ENCODE results near the gene AEBP2. TPM values are rescaled to one million over a fixed set of nuclear protein-coding genes. Genes with fewer than 3 reads are reported as not detected.
"Not testable (repeated sequence)": the region's sequence is repeated elsewhere in the genome, so short reads cannot be mapped to it uniquely, and the experiment has no call there.

AEBP2 gene
- total and polyA plus RNA-seq, 3 experiments from 2014 or later = 14.8 to 77.0 (median 73.6) TPM

DNA sequence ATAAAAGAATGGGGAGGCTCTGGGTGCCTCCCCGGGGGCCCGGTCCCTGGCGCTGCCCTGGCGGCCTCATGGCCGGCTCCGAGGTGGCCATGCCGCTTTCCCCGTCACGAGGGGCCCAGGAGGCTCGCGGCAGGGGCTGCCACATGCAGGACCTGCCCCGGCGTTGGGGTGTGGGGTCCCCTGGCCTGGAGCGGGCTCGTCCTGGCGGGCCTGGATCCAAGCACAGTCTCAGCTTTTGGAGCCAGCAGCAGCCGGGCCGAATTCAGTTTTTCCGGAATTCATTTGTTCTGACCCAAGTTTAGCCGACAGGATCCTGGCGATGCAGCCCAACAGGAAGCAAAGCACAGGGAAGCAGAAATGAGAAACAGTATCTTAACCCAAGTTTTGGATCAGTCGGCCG, 26.4 kb upstream of the AEBP2 start:
- no peak overlapping the region for H3K4me3 ChIP-seq (ENCODE audit: low read length)
- ChIA-PET POLR2A (no interaction called here), CTCF (no interaction called here)
- H3K4me1 ChIP-seq (ENCODE audit: insufficient read depth, low read length) = no peaks in the 10 kb centered on the region
- DNase-seq = no peak
- H3K36me3 Mint-ChIP-seq = no peaks in the 10 kb centered on the region
- no peaks in the 10 kb centered on the region for H3K9me3 ChIP-seq (ENCODE audit: low read length)
- peaks cover 0 to 2% of the 10 kb centered on the region in 2 donors for H3K27me3 Mint-ChIP-seq
- no peaks in the 10 kb centered on the region for H3K36me3 ChIP-seq (ENCODE audit: insufficient read depth, low read length)
- H3K27ac ChIP-seq (ENCODE audit: low read depth, low read length) = no peak overlapping the region
- no peak overlapping the region for H3K27ac Mint-ChIP-seq
- H3K9me3 Mint-ChIP-seq = no peaks in the 10 kb centered on the region
- H3K27me3 ChIP-seq (ENCODE audit: insufficient read depth, low read length, poor library complexity, severe bottlenecking) = no peaks in the 10 kb centered on the region
- H3K4me3 Mint-ChIP-seq = no peak overlapping the region
- H3K4me1 Mint-ChIP-seq = no peaks in the 10 kb centered on the region

GRCh38 chr12:19413582-19413981, 25.7 kb upstream of the AEBP2 start:
- POLR2A ChIA-PET; H3K36me3 ChIP-seq (ENCODE audit: insufficient read depth, low read length); H3K27me3 ChIP-seq (ENCODE audit: insufficient read depth, low read length, poor library complexity, severe bottlenecking); H3K27ac Mint-ChIP-seq; H3K9me3 ChIP-seq (ENCODE audit: low read length); H3K4me3 ChIP-seq (ENCODE audit: low read length); H3K27me3 Mint-ChIP-seq; H3K4me1 Mint-ChIP-seq; CTCF ChIA-PET; H3K4me3 Mint-ChIP-seq; H3K4me1 ChIP-seq (ENCODE audit: insufficient read depth, low read length); H3K36me3 Mint-ChIP-seq; H3K9me3 Mint-ChIP-seq; DNase-seq; H3K27ac ChIP-seq (ENCODE audit: low read depth, low read length): not testable (repeated sequence)

DNA sequence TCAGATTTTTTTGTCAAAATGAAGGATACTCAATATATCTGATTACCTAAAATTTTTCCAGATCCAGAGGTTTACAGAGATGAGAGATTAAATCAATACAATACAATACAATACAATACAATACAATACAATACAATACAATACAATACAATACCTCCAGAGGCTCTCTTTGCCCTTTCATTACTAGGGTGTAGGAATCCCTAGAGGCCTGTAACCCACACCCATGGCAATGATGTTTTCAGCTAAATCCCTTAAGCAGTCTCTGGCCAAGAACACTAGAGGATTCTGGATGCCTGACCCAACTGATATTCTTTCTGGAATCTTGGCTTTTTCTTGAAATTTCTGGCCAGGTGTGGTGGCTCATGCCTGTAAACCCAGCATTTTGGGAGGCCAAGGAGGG, 23.7 kb upstream of the AEBP2 start:
- Histone ChIP-seq H3K9me3 (ENCODE audit: low read length) (no peaks in the 10 kb centered on the region), H3K4me1 (ENCODE audit: insufficient read depth, low read length) (no peaks in the 10 kb centered on the region), H3K27ac (ENCODE audit: low read depth, low read length) (no peak overlapping the region), H3K27me3 (ENCODE audit: insufficient read depth, low read length, poor library complexity, severe bottlenecking) (no peaks in the 10 kb centered on the region), H3K36me3 (ENCODE audit: insufficient read depth, low read length) (no peaks in the 10 kb centered on the region), H3K4me3 (ENCODE audit: low read length) (no peak overlapping the region)
- Mint-ChIP-seq H3K36me3 (no peaks in the 10 kb centered on the region), H3K27me3 (peaks cover 0 to 2% of the 10 kb centered on the region in 2 donors), H3K9me3 (no peaks in the 10 kb centered on the region), H3K4me3 (no peak overlapping the region), H3K4me1 (no peaks in the 10 kb centered on the region), H3K27ac (peak overlapping the region in 1 of 8 donors; percentile 25)
- CTCF ChIA-PET = no interaction called here
- POLR2A ChIA-PET = no interaction called here
- DNase-seq = no peak

DNA sequence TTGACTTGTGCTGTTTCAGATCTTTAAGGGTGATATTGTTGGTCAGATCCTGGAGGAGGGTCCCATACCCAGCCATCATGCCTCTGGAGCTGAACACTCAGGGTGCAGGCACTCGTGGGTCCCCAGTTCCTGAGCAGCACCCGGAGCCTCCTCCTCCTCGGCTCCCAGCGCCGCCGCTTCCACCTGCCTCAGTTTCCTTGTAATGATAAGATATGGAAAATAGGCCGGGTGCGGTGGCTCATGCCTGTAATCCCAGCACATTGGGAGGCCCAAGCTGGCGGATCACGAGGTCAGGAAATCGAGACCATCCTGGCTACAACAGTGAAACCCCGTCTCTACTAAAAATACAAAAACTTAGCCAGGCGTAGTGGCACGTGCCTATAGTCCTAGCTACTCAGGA, 20.2 kb upstream of the AEBP2 start:
- Mint-ChIP-seq H3K27ac (no peak overlapping the region), H3K36me3 (peaks cover 0 to 3% (median 0%) of the 10 kb centered on the region in 3 donors), H3K9me3 (no peaks in the 10 kb centered on the region), H3K4me1 (peaks cover 0 to 6% (median 0%) of the 10 kb centered on the region in 3 donors), H3K27me3 (no peaks in the 10 kb centered on the region), H3K4me3 (no peak overlapping the region)
- no peak overlapping the region for H3K4me3 ChIP-seq (ENCODE audit: low read length)
- H3K27ac ChIP-seq (ENCODE audit: low read depth, low read length) = no peak overlapping the region
- ChIA-PET POLR2A (no interaction called here), CTCF (no interaction called here)
- DNase-seq = no peak
- no peaks in the 10 kb centered on the region for H3K9me3 ChIP-seq (ENCODE audit: low read length)
- no peaks in the 10 kb centered on the region for H3K36me3 ChIP-seq (ENCODE audit: insufficient read depth, low read length)
- no peaks in the 10 kb centered on the region for H3K4me1 ChIP-seq (ENCODE audit: insufficient read depth, low read length)
- H3K27me3 ChIP-seq (ENCODE audit: insufficient read depth, low read length, poor library complexity, severe bottlenecking) = no peaks in the 10 kb centered on the region

DNA sequence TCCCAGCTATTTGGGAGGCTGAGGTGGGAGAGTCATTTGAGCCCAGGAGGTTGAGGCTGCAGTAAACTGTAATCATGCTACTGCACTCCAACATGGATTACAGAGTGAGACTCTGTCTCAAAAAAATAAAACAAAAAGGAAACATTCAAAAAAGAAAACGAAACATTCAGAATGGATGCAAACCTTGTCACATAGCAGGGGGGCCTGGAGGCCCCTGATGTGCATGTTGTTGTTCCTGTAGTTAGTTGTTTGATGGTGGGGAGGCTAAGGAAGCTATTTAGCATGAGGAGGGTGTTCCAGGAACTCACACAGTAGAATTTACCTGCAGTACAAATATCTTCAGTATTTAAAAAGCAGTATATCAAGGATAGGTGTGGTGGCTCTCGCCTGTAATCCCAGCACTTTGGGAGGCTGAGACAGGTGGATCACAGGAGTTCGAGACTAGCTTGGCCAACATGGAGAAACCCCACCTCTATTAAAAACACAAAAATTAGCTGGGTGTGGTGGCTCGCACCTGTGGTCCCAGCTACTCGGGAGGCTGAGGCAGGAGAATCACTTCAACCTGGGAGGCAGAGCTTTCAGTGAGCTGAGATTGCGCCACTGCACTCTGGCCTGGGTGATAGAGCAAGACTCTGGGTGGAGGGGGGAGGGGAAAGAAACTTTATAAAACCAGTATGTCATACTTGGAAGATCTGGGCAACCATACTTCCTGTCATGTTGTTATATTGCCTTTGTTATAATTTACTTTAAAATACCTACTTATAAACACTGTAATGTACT, 17.6 kb upstream of the AEBP2 start:
- DNase-seq = no peak
- no peaks in the 10 kb centered on the region for H3K9me3 Mint-ChIP-seq
- Histone ChIP-seq H3K4me1 (ENCODE audit: insufficient read depth, low read length) (no peaks in the 10 kb centered on the region), H3K9me3 (ENCODE audit: low read length) (no peaks in the 10 kb centered on the region), H3K36me3 (ENCODE audit: insufficient read depth, low read length) (no peaks in the 10 kb centered on the region), H3K4me3 (ENCODE audit: low read length) (no peak overlapping the region), H3K27ac (ENCODE audit: low read depth, low read length) (no peak overlapping the region), H3K27me3 (ENCODE audit: insufficient read depth, low read length, poor library complexity, severe bottlenecking) (no peaks in the 10 kb centered on the region)
- peak overlapping the region in 1 of 8 donors; percentile 88 for H3K27ac Mint-ChIP-seq
- CTCF ChIA-PET = no interaction called here
- H3K4me1 Mint-ChIP-seq = peaks cover 0 to 6% (median 0%) of the 10 kb centered on the region in 3 donors
- POLR2A ChIA-PET = no interaction called here
- no peak overlapping the region for H3K4me3 Mint-ChIP-seq
- peaks cover 0 to 4% (median 0%) of the 10 kb centered on the region in 3 donors for H3K36me3 Mint-ChIP-seq
- H3K27me3 Mint-ChIP-seq = no peaks in the 10 kb centered on the region

DNA sequence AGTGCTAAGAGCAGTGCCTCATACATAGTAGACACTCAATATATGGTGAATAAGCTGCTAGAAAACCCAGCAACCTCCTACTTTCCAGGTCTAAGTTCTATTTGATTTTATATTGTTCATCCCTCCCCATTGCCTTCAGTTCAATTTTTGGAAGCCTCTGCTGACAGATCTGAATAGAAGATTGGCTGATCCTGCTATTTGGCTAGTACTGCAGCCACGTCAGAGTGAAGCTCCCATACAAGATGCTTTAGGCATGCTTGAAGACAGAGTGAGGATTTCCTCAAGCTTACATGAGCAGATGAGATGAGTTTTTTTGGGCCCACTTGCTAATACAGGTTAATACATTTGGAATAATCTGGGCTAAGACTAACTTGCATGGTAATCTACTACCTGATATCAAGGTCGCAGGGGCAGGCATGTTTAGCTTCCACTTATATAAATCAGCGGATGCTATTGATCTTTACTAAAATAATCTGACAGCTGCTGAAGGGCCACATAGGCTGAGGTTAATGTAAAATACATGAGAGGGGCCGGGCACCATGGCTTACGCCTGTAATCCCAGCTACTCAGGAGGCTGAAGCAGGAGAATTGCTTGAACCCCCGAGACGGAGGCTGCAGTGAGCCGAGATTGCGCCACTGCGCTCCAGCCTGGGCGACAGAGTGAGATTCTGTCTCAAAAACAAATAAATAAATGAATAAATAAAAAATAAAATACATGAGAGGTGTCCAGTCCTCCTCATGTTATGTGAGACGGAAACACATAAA, 15.9 kb upstream of the AEBP2 start:
- no peak overlapping the region for H3K4me3 Mint-ChIP-seq
- peaks cover 0 to 10% (median 0%) of the 10 kb centered on the region in 3 donors for H3K36me3 Mint-ChIP-seq
- H3K36me3 ChIP-seq (ENCODE audit: insufficient read depth, low read length) = no peaks in the 10 kb centered on the region
- no peak overlapping the region for H3K27ac ChIP-seq (ENCODE audit: low read depth, low read length)
- DNase-seq = no peak
- no peaks in the 10 kb centered on the region for H3K9me3 ChIP-seq (ENCODE audit: low read length)
- H3K4me1 Mint-ChIP-seq = peaks cover 0 to 9% (median 2%) of the 10 kb centered on the region in 3 donors
- ChIA-PET POLR2A (no interaction called here), CTCF (no interaction called here)
- peaks cover 0 to 3% (median 0%) of the 10 kb centered on the region in 5 donors for H3K9me3 Mint-ChIP-seq
- peaks cover 0 to 1% of the 10 kb centered on the region in 2 donors for H3K27me3 Mint-ChIP-seq
- no peak overlapping the region for H3K4me3 ChIP-seq (ENCODE audit: low read length)
- H3K27me3 ChIP-seq (ENCODE audit: insufficient read depth, low read length, poor library complexity, severe bottlenecking) = no peaks in the 10 kb centered on the region
- H3K4me1 ChIP-seq (ENCODE audit: insufficient read depth, low read length) = no peaks in the 10 kb centered on the region
- no peak overlapping the region for H3K27ac Mint-ChIP-seq

DNA sequence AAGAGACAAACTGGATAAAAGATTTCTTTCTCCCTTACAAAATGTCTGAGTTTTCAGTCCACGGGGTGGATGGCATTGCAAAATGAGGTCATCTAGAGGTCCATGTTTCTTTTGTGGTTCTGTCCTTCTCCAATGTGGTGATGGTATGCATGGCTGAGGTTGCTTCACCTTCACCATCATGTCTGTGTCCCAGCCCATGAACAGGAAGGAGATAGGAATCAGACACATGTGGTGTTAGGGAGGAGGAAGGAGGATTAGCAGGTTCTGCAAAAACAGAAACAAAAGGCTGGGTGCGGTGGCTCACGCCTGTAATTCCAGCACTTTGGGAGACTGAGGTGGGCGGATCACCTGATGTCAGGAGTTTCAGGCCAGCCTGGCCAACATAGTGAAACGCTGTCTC, 11.0 kb upstream of the AEBP2 start:
- Mint-ChIP-seq H3K27me3 (peaks cover 0 to 1% of the 10 kb centered on the region in 2 donors), H3K4me1 (peaks cover 6 to 12% (median 10%) of the 10 kb centered on the region in 3 donors), H3K4me3 (no peak overlapping the region), H3K9me3 (peaks cover 0 to 4% (median 0%) of the 10 kb centered on the region in 5 donors), H3K27ac (peak overlapping the region in 1 of 8 donors; percentile 40), H3K36me3 (peaks cover 0 to 11% (median 0%) of the 10 kb centered on the region in 3 donors)
- H3K4me3 ChIP-seq (ENCODE audit: low read length) = no peak overlapping the region
- ChIA-PET CTCF (no interaction called here), POLR2A (no interaction called here)
- H3K27ac ChIP-seq (ENCODE audit: low read depth, low read length) = no peak overlapping the region
- H3K27me3 ChIP-seq (ENCODE audit: insufficient read depth, low read length, poor library complexity, severe bottlenecking) = no peaks in the 10 kb centered on the region
- no peak for DNase-seq
- H3K4me1 ChIP-seq (ENCODE audit: insufficient read depth, low read length) = no peaks in the 10 kb centered on the region
- H3K36me3 ChIP-seq (ENCODE audit: insufficient read depth, low read length) = no peaks in the 10 kb centered on the region
- H3K9me3 ChIP-seq (ENCODE audit: low read length) = no peaks in the 10 kb centered on the region

DNA sequence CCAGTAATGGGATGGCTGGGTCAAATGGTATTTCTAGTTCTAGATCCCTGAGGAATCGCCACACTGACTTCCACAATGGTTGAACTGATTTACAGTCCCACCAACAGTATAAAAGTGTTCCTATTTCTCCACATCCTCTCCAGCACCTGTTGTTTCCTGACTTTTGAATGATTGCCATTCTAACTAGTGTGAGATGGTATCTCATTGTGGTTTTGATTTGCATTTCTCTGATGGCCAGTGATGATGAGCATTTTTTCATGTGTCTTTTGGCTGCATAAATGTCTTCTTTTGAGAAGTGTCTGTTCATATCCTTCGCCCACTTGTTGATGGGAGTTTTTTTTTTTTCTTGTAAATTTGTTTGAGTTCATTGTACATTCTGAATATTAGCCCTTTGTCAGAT, 9.8 kb upstream of the AEBP2 start:
- POLR2A ChIA-PET; H3K9me3 Mint-ChIP-seq; H3K36me3 Mint-ChIP-seq; H3K36me3 ChIP-seq (ENCODE audit: insufficient read depth, low read length); H3K4me3 Mint-ChIP-seq; H3K9me3 ChIP-seq (ENCODE audit: low read length); DNase-seq; H3K4me3 ChIP-seq (ENCODE audit: low read length); H3K4me1 ChIP-seq (ENCODE audit: insufficient read depth, low read length); H3K27me3 Mint-ChIP-seq; H3K27ac ChIP-seq (ENCODE audit: low read depth, low read length); CTCF ChIA-PET; H3K27ac Mint-ChIP-seq; H3K27me3 ChIP-seq (ENCODE audit: insufficient read depth, low read length, poor library complexity, severe bottlenecking): not testable (repeated sequence)
- H3K4me1 Mint-ChIP-seq = peaks cover 8 to 15% (median 12%) of the 10 kb centered on the region in 3 donors

Measured in CD8-positive, alpha-beta memory T cell (primary cell).